HuH-7.5 (cell line): Measurements from ENCODE around the gene TMEFF1.
"Not testable (repeated sequence)": the region's sequence is repeated elsewhere in the genome, so short reads cannot be mapped to it uniquely, and the experiment has no call there.

Experiments used
- DNase-seq: peaks from one replicate; pipeline ENCODE4 v3.0.0; 2011; ENCODE audit warnings: low spot score

Gene TMEFF1

GRCh38 chr9:100492952-100493351, 20.0 kb downstream of the TMEFF1 start:
- DNase-seq = no peak

DNA sequence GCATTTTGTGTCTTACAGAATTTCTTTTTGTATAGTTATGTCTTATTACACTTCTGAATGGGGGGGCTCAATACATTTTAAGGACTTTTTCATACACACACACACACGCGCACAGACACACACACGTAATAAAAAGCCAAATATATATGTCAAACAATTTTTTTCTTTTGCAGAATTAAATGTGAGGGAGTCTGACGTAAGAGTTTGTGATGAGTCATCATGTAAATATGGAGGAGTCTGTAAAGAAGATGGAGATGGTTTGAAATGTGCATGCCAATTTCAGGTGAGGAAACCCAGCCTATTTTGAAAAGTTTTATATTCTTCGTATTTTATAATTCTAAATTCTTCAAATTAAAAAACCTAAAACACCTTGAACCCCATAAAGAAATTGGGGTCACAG, 25.6 kb downstream of the TMEFF1 start:
- no peak for DNase-seq

- no peak for DNase-seq
Measured at GRCh38 chr9:100499460-100499859, 26.5 kb downstream of the TMEFF1 start.

GRCh38 chr9:100499866-100500265, 26.9 kb downstream of the TMEFF1 start:
- no peak for DNase-seq

- peak; percentile 38 for DNase-seq
Measured at GRCh38 chr9:100505564-100506159, 32.7 kb downstream of the TMEFF1 start.

DNA sequence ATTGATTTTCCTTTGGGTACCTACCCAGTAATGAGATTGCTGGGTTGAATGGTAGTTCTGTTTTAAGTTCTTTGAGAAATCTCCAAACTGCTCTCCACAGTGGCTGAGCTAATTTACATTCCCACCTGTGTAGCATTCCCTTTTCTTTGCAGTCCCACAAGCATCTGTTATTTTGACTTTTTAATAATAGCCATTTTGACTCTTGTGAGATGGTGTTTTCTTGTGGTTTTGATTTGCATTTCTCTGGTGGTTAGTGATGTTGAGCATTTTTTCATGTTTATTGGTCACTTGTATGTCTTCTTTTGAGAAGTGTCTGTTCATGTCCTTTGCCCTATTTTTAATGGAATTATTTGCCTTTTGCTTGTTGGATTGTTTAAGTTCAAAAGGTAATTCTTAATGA, 34.4 kb downstream of the TMEFF1 start:
- not testable (repeated sequence) for DNase-seq

DNA sequence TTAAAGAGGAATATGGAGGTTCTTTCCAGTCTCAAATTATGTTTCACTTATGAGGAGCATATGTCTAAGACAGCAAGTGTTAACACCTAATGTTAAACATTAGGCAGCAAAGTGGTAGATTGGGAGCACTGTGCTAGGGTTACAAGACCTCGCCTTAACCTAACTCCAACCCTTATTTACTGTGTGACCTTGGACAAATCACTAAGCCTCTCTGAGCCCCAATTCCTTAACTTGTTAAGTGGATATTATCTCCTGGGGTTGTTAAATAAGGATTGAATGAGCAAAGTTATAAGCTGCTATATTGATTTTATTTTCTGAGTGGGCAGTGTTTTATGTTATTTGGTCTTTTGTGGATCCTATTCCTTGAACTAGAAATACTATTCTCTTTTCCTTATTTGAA, 38.3 kb downstream of the TMEFF1 start:
- no peak for DNase-seq

- peak; percentile 18 for DNase-seq
Measured at GRCh38 chr9:100515578-100516494, 42.9 kb downstream of the TMEFF1 start.

DNA sequence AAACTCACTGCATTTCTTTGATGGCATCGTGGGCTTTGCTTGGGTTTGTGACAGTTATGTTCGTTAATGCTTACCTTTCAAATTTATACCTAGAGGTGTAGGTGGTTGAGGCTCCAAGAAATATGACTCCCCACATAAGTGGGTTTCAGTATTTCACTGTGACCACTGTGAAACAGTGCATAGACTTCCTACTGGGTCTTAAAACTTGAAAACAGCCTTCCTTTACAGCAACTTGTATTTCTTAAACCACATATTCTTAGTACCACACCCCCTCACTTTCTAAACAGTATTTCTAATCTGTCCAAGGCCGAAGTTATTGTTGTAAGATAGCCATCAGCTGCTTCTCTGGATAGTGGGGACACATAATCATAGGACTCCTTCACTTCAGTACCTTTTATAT, 48.3 kb downstream of the TMEFF1 start:
- no peak for DNase-seq

- no peak for DNase-seq
Measured at GRCh38 chr9:100525563-100525962, 52.6 kb downstream of the TMEFF1 start.

DNA sequence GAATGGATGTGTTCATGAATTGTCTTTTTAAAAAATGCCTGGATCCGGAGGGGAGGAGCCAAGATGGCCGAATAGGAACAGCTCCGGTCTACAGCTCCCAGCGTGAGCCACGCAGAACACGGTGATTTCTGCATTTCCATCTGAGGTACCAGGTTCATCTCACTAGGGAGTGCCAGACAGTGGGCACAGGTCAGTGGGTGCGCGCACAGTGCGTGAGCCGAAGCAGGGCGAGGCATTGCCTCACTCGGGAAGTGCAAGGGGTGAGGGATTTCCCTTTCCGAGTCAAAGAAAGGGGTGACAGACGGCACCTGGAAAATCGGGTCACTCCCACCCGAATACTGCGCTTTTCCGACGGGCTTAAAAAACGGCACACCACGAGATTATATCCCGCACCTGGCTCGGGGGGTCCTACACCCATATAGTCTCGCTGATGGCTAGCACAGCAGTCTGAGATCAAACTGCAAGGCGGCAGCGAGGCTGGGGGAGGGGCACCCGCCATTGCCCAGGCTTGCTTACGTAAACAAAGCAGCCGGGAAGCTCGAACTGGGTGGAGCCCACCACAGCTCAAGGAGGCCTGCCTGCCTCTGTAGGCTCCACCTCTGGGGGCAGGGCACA, 54.3 kb downstream of the TMEFF1 start:
- DNase-seq = not testable (repeated sequence)

- no peak for DNase-seq
Measured at GRCh38 chr9:100534401-100534800, 61.5 kb downstream of the TMEFF1 start.

DNA sequence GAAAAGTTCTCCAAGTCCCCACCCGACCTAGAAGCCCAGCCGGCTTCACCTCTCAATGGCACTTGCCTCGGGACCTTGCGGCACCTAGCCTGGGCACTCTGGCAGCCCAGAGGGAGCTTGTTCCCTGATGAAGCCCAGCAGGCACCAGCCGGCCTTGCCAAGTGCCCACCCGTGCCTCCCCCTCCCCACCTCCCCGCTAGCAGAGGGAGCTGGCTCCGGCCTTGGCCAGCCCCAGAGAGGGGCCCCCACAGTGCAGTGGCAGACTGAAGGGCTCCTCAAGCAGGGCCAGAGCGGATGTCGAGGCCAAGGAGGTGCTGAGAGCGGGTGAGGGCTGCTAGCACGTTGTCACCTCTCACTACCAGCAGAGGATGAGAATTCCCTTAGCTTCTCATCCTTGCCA, 67.4 kb downstream of the TMEFF1 start:
- DNase-seq = no peak

DNA sequence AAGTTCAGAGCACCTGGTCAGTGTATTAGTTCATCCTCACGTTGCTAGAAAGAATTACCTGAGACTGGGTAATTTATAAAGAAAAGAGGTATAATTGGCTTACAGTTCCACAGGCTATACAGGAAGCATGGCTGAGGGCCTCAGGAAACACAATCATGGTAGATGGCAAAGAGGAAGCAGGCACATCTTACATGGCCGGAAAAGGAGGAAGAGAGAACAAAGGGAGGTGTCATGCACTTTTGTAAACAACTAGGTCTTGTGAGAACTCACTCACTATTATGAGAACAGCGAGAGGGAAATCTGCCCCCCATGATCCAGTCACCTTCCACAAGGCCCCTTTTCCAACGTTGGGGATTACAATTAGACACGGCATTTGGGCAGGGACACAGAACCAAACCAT, 76.1 kb downstream of the TMEFF1 start:
- no peak for DNase-seq

DNA sequence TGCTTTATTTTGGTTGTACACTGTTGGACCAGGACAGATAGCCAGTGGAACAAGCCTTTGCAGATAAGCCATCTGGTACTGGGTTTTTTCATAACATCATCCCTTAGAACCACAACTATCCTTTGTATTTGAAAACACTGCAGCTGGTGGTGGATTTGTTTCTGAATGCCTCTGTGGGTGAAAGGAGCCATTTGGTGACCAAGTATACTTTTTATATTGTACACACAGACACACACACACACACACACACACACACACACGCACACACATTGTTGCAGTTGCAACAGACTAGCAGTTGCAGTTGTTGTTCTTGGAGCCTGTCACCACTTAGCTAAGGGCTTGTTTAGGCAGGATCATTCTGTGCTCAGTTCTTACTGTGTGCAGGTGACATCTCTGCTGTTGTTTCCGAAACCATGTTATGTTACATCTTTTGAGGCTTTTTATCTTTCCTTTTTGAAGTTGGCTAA, 82.0 kb downstream of the TMEFF1 start:
- DNase-seq = no peak

- no peak for DNase-seq
Measured at GRCh38 chr9:100555471-100555870, 82.5 kb downstream of the TMEFF1 start.

- no peak for DNase-seq
Measured at GRCh38 chr9:100557053-100557452, 84.1 kb downstream of the TMEFF1 start.

DNA sequence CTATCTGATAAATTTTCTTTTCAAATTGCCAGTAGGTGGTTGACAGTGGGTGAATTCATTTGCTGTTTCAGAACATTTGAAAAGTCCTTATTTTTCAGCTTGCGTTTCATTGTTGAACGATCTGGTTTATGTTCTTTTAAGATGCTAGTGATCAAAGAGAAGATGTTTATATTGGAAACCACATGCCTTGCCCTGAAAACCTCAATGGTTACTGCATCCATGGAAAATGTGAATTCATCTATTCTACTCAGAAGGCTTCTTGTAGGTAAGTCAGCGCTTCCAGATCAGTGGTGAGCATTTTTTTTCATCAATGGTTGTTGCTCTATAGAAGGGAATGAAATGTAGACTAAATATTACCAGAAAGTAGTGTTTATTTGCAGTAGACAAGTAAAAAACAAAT, 88.3 kb downstream of the TMEFF1 start:
- DNase-seq = no peak

DNA sequence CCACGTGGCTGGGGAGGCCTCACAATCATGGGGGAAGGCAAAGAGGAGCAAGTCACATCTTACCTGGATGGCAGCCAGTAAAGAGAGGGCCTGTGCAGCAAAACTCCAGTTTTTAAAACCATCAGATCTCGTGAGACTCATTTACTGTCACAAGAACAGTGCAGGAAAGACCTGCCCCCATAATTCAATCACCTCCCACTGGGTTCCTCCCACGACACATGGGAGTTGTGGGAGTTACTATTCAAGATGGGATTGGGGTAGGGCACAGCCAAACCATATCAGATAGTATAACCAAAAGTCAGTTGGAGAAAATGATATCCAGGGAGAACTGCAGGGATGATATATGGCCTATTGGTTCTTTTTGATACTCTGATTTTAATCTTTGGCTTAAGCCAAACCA, 94.9 kb downstream of the TMEFF1 start:
- no peak for DNase-seq

DNA sequence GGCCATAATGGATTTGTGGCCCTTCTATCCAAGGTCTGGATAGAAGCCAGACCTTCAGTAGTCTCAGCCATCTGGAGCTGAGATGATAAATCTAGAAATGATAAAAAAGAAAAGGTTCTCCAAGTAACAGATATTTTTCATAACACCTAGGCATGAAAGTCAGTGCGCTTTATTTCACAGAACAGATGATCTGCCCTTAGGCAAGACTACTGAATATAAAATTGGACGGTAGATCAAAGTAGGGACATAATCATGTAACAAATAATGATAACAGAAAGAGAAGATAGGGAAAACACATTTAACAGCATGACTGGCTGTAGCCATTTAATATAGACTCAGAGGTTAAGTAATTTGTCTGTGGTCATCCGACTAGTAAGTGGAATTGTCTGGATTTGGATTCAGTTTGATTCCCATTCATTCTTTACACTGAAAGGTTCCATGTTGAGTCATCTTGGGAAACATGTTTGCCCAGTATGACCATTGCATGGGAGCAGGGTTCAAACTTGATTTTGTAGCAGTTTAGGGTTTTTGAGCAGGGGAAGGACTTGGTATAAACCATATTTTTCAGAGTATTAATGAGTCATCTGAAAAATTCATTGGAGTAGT, 100.8 kb downstream of the TMEFF1 start:
- no peak for DNase-seq

DNA sequence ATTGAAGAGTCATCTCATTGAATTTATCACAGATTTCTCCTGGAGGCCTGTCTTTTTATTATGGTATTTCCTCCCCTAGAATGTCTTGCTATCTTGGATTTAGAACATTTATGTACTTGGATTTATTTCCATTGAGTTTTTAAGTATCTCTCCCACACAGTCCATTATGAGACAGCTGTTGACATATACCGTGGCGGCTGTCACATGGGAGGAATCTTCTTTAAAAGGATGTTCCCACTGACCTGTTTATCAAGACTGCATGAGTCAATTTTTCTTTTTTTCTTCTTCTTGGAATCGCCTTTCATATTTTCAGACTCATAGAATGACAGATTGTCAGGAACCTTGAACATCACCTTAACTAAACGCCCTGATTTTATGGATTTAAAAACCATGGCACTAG, 102.1 kb downstream of the TMEFF1 start:
- DNase-seq = no peak

GRCh38 chr9:100575765-100576386, 102.9 kb downstream of the TMEFF1 start:
- no peak for DNase-seq
